HCT116 (cell line): ENCODE data around the gene COL8A2. TPM values are rescaled to one million over a fixed set of nuclear protein-coding genes. Genes with fewer than 3 reads are reported as not detected.

ENCODE experiments used
- ATAC-seq: fragments of 200-7000 bp; cut with Tn5 transposase; 2 replicates; pipeline ENCODE4 v1.9.1; 2020; ENCODE audit warnings: mild to moderate bottlenecking, moderate library complexity
- BruUV-seq: library from RNA; stranded (reverse); fragments of 400-500 nt; replicated peaks from 2 replicates; lab custom pipeline; 2021; lab: Mats Ljungman, UMichigan
- CTCF ChIA-PET: fragments of 300-600 bp; sonication (Branson Sonifier 250); formaldehyde crosslinking; loops from one replicate; lab custom pipeline; 2021; ENCODE audit warnings: antibody characterized with exemption; lab: Charles Lee
- POLR2A ChIA-PET: fragments of 300-600, 350-600 bp; sonication (Branson Sonifier 250); formaldehyde crosslinking; loops from one replicate; lab custom pipeline; 2021; ENCODE audit warnings: antibody characterized with exemption; lab: Charles Lee
- RAD21 ChIA-PET, 2 experiments: fragments of 300-600 bp; sonication (Branson Sonifier 250); formaldehyde crosslinking; loops; one replicate each; lab custom pipeline; 2023; ENCODE audit warnings: low total read pairs in 2 of 2; ENCODE audit not compliant: uncharacterized antibody in 2 of 2, unreplicated experiment in 2 of 2, low non-redundant PET in 1 of 2; lab: Charles Lee
- DNase-seq: peaks from one replicate; pipeline ENCODE4 v3.0.0-alpha.2; 2010; ENCODE audit warnings: low read depth, low spot score
- H2AFZ ChIP-seq: fragments of 200-600 bp; shearing (Covaris generic), sonication (generic); 2 replicates; pipeline ENCODE4 v1.6.1; 2017; ENCODE audit warnings: low read depth, mixed run types, mixed read lengths, antibody characterized with exemption, low read length; ENCODE audit not compliant: poor library complexity, severe bottlenecking
- H3K27ac ChIP-seq: 2 replicates; pipeline ENCODE4 v1.5.1; 2012; ENCODE audit warnings: low read depth, low read length
- H3K27me3 ChIP-seq: fragments of 200-600 bp; sonication (generic); 2 replicates; pipeline ENCODE4 v1.6.1; 2016; ENCODE audit warnings: mixed run types, low read length, mixed read lengths; ENCODE audit not compliant: insufficient read depth
- H3K36me3 ChIP-seq, 2 experiments: fragments of 200-500 bp in 1 of 2; fragments of 200-600 bp in 1 of 2; sonication (Bioruptor generic) in 1 of 2; sonication (generic) in 1 of 2; 2 replicates each; pipeline versions ENCODE4 v1.5.1 to v1.6.1; 2014 to 2016; ENCODE audit warnings: low read length in 2 of 2, inconsistent platforms in 1 of 2, mixed read lengths in 1 of 2, mixed run types in 1 of 2; ENCODE audit not compliant: insufficient read depth in 2 of 2, control insufficient read depth in 1 of 2
- H3K4me1 ChIP-seq, 2 experiments: fragments of 200-600 bp in 1 of 2; sonication (generic) in 1 of 2; 2 replicates each; pipeline versions ENCODE4 v1.5.1 to v1.6.1; 2012 to 2017; ENCODE audit warnings: low read length in 2 of 2, inconsistent platforms in 1 of 2, mild to moderate bottlenecking in 1 of 2, mixed read lengths in 1 of 2, mixed run types in 1 of 2, moderate library complexity in 1 of 2; ENCODE audit not compliant: insufficient read depth in 2 of 2, control insufficient read depth in 1 of 2
- H3K4me2 ChIP-seq: fragments of 200-600 bp; sonication (generic); 2 replicates; pipeline ENCODE4 v1.6.1; 2017; ENCODE audit warnings: mixed run types, low read length, mixed read lengths
- H3K4me3 ChIP-seq, 2 experiments: fragments of 200-600 bp in 1 of 2; sonication (generic) in 1 of 2; replicated peaks in 1 of 2; 2 replicates each; pipeline ENCODE4 v1.5.1; 2011 to 2016; ENCODE audit warnings: low read length in 2 of 2, control low read depth in 1 of 2, low read depth in 1 of 2, mild to moderate bottlenecking in 1 of 2, mixed read lengths in 1 of 2, mixed run types in 1 of 2
- H3K79me2 ChIP-seq: fragments of 200-600 bp; sonication (generic); 2 replicates; pipeline ENCODE4 v1.6.1; 2017; ENCODE audit warnings: mild to moderate bottlenecking, mixed run types, low read length, moderate library complexity, mixed read lengths; ENCODE audit not compliant: insufficient read depth
- H3K9ac ChIP-seq: fragments of 200-600 bp; sonication (generic); 2 replicates; pipeline ENCODE4 v1.6.1; 2016; ENCODE audit warnings: low read length, mixed read lengths
- H3K9me2 ChIP-seq: fragments of 200-600 bp; sonication (generic), shearing (Covaris generic); 2 replicates; pipeline ENCODE4 v1.6.1; 2017; ENCODE audit warnings: mixed run types, mild to moderate bottlenecking, moderate library complexity; ENCODE audit not compliant: insufficient read depth
- H3K9me3 ChIP-seq, 2 experiments: fragments of 200-500 bp in 1 of 2; fragments of 200-600 bp in 1 of 2; sonication (Bioruptor generic) in 1 of 2; sonication (generic) in 1 of 2; 2 replicates each; pipeline ENCODE4 v1.6.1; 2014 to 2017; ENCODE audit warnings: low read length in 2 of 2, mixed read lengths in 2 of 2, inconsistent platforms in 1 of 2, low read depth in 1 of 2, mild to moderate bottlenecking in 1 of 2, mixed run types in 1 of 2, moderate library complexity in 1 of 2; ENCODE audit not compliant: control insufficient read depth in 1 of 2, insufficient read depth in 1 of 2
- H4K20me1 ChIP-seq: fragments of 200-600 bp; sonication (generic), shearing (Covaris generic); 2 replicates; pipeline ENCODE4 v1.6.1; 2017; ENCODE audit warnings: mixed run types, mild to moderate bottlenecking, moderate library complexity; ENCODE audit not compliant: insufficient read depth
- CBX3 ChIP-seq: IDR thresholded peaks from 2 replicates; pipeline ENCODE4 v1.6.1; 2012; ENCODE audit warnings: low read depth
- CEBPB ChIP-seq: IDR thresholded peaks from 2 replicates; pipeline ENCODE4 v1.6.1; 2012; ENCODE audit warnings: low read depth
- EGR1 ChIP-seq: IDR thresholded peaks from 2 replicates; pipeline ENCODE4 v1.6.1; 2012; ENCODE audit warnings: low read depth
- EZH2 ChIP-seq: fragments of 200-600 bp; sonication (generic); IDR thresholded peaks from 2 replicates; pipeline ENCODE4 v1.6.1; 2017; ENCODE audit warnings: antibody characterized with exemption, mixed run types
- FOSL1 ChIP-seq: IDR thresholded peaks from 2 replicates; pipeline ENCODE4 v1.6.1; 2012; ENCODE audit warnings: low read depth
- JUND ChIP-seq: IDR thresholded peaks from 2 replicates; pipeline ENCODE4 v1.6.1; 2012
- POLR2A ChIP-seq: IDR thresholded peaks from 2 replicates; pipeline ENCODE4 v1.7.0; 2011; ENCODE audit warnings: borderline replicate concordance; ENCODE audit not compliant: insufficient read depth, insufficient read length; ENCODE audit errors: extremely low read depth
- RAD21 ChIP-seq: IDR thresholded peaks from 2 replicates; pipeline ENCODE4 v1.6.1; 2012; ENCODE audit warnings: low read depth, mild to moderate bottlenecking
- SIN3A ChIP-seq: IDR thresholded peaks from 2 replicates; pipeline ENCODE4 v1.6.1; 2012; ENCODE audit warnings: low read depth
- SP1 ChIP-seq: IDR thresholded peaks from 2 replicates; pipeline ENCODE4 v1.6.1; 2012; ENCODE audit warnings: low read depth
- TCF7L2 ChIP-seq: IDR thresholded peaks from 2 replicates; pipeline ENCODE4 v1.7.0; 2011; ENCODE audit warnings: borderline replicate concordance, inconsistent platforms; ENCODE audit not compliant: insufficient read depth, insufficient read length; ENCODE audit errors: extremely low read depth
- YY1 ChIP-seq: IDR thresholded peaks from 2 replicates; pipeline ENCODE4 v1.6.1; 2011; ENCODE audit warnings: low read length, low read depth, moderate library complexity, mild to moderate bottlenecking; ENCODE audit not compliant: insufficient replicate concordance; ENCODE audit errors: extremely low read depth
- ZFX ChIP-seq: fragments of 450-650 bp; IDR thresholded peaks from 2 replicates; pipeline ENCODE4 v1.6.1; 2017
- ZNF274 ChIP-seq: fragments of 200-500 bp; sonication (Bioruptor generic); IDR thresholded peaks from 2 replicates; pipeline ENCODE4 v1.6.1; 2014; ENCODE audit warnings: mild to moderate bottlenecking, low read depth, low read length, inconsistent platforms
- intact Hi-C: fragments of 100-400 bp; cut with micrococcal nuclease; formaldehyde crosslinking; loops from 2 replicates; pipeline ENCODE4 v1.10.0; 2022
- total RNA-seq: library from RNA; stranded (reverse); gene quantifications from one replicate; pipeline ENCODE4 v1.2.1, GENCODE V29; 2021; ENCODE audit not compliant: unreplicated experiment
- TF ChIP-seq, protein P1 (sequence below), 3 experiments: fragments of 200-600 bp in 1 of 3; sonication (generic) in 1 of 3; IDR thresholded peaks in 2 of 3; conservative IDR thresholded peaks in 1 of 3; 2 replicates each; pipeline ENCODE4 v1.5.1; 2012 to 2017; ENCODE audit warnings: low read depth in 2 of 3, low read length in 2 of 3, antibody characterized with exemption in 1 of 3, borderline replicate concordance in 1 of 3, control low read depth in 1 of 3, mild to moderate bottlenecking in 1 of 3, mixed read lengths in 1 of 3, mixed run types in 1 of 3, moderate library complexity in 1 of 3; ENCODE audit not compliant: insufficient read depth in 1 of 3
- TF ChIP-seq, protein P2 (sequence below): IDR thresholded peaks from 2 replicates; pipeline ENCODE4 v1.6.1; 2012
- TF ChIP-seq, protein P3 (sequence below): IDR thresholded peaks from 2 replicates; pipeline ENCODE4 v1.6.1; 2012; ENCODE audit warnings: low read depth

The COL8A2 gene
- total RNA-seq, 1 experiment from 2014 or later, result 0.05 TPM

GRCh38 chr1:36108314-36108713, 16.7 kb downstream of the COL8A2 start:
- Histone ChIP-seq H3K9me2 (no peaks in the 10 kb centered on the region), H3K4me2 (no peak overlapping the region), H3K79me2 (no peaks in the 10 kb centered on the region), H4K20me1 (no peaks in the 10 kb centered on the region), H3K27me3 (no peaks in the 10 kb centered on the region), H3K4me1 (peaks cover 2 to 9% of the 10 kb centered on the region in 2 experiments; a peak in 3 of 4 replicates), H3K4me3 (no peak overlapping the region), H3K9ac (no peak overlapping the region), H2AFZ (no peak overlapping the region), H3K27ac (no peak overlapping the region), H3K9me3 (no peaks in the 10 kb centered on the region), H3K36me3 (no peaks in the 10 kb centered on the region)
- CTCF ChIA-PET, result no interaction called here
- intact Hi-C loops, result loop anchor here (10.0 kb wide), 1 partner anchor 446 kb away; no protein-coding TSS in a partner anchor
- BruUV-seq, result no TSS peak
- no peak for TF ChIP-seq CBX3
- TF ChIP-seq JUND, result no peak
- no peak for TF ChIP-seq YY1
- no peak for TF ChIP-seq SIN3A
- TF ChIP-seq, protein P1, sequence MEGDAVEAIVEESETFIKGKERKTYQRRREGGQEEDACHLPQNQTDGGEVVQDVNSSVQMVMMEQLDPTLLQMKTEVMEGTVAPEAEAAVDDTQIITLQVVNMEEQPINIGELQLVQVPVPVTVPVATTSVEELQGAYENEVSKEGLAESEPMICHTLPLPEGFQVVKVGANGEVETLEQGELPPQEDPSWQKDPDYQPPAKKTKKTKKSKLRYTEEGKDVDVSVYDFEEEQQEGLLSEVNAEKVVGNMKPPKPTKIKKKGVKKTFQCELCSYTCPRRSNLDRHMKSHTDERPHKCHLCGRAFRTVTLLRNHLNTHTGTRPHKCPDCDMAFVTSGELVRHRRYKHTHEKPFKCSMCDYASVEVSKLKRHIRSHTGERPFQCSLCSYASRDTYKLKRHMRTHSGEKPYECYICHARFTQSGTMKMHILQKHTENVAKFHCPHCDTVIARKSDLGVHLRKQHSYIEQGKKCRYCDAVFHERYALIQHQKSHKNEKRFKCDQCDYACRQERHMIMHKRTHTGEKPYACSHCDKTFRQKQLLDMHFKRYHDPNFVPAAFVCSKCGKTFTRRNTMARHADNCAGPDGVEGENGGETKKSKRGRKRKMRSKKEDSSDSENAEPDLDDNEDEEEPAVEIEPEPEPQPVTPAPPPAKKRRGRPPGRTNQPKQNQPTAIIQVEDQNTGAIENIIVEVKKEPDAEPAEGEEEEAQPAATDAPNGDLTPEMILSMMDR (IDR thresholded peaks at IDR 0.05 in 2 of 3, conservative IDR thresholded peaks at IDR 0.05 in 1 of 3; ENCODE audit: borderline replicate concordance in 1 of 3, insufficient read depth in 1 of 3, low read depth in 2 of 3, low read length in 2 of 3), result no peak
- TF ChIP-seq EZH2, result no peak
- TF ChIP-seq ZNF274, result no peak
- no peak for TF ChIP-seq FOSL1
- TF ChIP-seq, protein P2, sequence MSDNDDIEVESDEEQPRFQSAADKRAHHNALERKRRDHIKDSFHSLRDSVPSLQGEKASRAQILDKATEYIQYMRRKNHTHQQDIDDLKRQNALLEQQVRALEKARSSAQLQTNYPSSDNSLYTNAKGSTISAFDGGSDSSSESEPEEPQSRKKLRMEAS, result no peak
- TF ChIP-seq RAD21, result no peak
- no peak for TF ChIP-seq EGR1
- TF ChIP-seq POLR2A, result no peak
- no peak for TF ChIP-seq CEBPB
- TF ChIP-seq ZFX, result no peak
- TF ChIP-seq SP1, result no peak
- TF ChIP-seq TCF7L2, result no peak
- TF ChIP-seq, protein P3, sequence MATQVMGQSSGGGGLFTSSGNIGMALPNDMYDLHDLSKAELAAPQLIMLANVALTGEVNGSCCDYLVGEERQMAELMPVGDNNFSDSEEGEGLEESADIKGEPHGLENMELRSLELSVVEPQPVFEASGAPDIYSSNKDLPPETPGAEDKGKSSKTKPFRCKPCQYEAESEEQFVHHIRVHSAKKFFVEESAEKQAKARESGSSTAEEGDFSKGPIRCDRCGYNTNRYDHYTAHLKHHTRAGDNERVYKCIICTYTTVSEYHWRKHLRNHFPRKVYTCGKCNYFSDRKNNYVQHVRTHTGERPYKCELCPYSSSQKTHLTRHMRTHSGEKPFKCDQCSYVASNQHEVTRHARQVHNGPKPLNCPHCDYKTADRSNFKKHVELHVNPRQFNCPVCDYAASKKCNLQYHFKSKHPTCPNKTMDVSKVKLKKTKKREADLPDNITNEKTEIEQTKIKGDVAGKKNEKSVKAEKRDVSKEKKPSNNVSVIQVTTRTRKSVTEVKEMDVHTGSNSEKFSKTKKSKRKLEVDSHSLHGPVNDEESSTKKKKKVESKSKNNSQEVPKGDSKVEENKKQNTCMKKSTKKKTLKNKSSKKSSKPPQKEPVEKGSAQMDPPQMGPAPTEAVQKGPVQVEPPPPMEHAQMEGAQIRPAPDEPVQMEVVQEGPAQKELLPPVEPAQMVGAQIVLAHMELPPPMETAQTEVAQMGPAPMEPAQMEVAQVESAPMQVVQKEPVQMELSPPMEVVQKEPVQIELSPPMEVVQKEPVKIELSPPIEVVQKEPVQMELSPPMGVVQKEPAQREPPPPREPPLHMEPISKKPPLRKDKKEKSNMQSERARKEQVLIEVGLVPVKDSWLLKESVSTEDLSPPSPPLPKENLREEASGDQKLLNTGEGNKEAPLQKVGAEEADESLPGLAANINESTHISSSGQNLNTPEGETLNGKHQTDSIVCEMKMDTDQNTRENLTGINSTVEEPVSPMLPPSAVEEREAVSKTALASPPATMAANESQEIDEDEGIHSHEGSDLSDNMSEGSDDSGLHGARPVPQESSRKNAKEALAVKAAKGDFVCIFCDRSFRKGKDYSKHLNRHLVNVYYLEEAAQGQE, result no peak
- ATAC-seq (no peak), DNase-seq (no peak)
- POLR2A ChIA-PET, result no interaction called here
- RAD21 ChIA-PET, result no interaction called here
